ENCODE data around the gene DAP.
A peak's percentile ranks its signal among the peaks of the same experiment; 100 is the strongest.
"Not testable (repeated sequence)": the region's sequence is repeated elsewhere in the genome, so short reads cannot be mapped to it uniquely, and the experiment has no call there.

Gene DAP

DNA sequence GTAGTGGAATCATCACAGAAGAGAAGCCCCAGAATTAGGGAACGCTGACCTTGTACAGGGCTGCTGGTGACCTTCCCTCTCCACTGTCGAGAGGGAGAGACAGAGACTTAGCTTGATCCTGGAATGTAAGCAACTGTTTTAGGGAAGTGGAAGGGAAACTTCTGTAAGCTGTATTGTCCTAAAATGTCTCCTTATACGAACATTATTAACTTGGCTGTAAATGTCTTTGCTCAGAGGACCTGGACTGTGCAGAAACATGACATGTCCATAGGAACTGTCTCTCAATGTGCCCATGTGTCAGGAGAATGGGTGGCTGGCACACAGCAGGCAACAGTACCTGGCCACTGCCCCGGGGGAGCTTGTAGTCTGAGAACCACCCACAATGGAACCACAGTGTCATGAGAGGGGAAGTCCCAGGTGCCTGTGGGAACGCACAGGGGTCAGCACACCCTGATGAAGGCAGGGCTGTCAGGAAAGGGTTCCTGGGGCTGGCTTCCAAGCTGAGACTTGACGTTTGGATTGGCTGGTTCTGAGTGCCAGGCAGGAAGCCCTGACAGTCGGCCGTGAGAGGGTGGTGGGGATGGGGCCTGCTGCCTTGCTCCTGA lies 34.0 kb downstream of the DAP start:
- POLR2A ChIA-PET, result no interaction called here
- TF ChIP-seq CTCF (IDR thresholded peaks at IDR 0.05; ENCODE audit: control extremely low read depth, extremely low read depth, low read depth, missing control alignments), result no peak
- CTCF ChIA-PET, result interaction anchor here (0.7 to 1.9 kb wide), 5 partner anchors 11 to 275 kb away, joined by 3 to 6 read pairs (median 5); no protein-coding TSS in a partner anchor
- peak; percentile 68 for DNase-seq (ENCODE audit: extremely low spot score)

DNA sequence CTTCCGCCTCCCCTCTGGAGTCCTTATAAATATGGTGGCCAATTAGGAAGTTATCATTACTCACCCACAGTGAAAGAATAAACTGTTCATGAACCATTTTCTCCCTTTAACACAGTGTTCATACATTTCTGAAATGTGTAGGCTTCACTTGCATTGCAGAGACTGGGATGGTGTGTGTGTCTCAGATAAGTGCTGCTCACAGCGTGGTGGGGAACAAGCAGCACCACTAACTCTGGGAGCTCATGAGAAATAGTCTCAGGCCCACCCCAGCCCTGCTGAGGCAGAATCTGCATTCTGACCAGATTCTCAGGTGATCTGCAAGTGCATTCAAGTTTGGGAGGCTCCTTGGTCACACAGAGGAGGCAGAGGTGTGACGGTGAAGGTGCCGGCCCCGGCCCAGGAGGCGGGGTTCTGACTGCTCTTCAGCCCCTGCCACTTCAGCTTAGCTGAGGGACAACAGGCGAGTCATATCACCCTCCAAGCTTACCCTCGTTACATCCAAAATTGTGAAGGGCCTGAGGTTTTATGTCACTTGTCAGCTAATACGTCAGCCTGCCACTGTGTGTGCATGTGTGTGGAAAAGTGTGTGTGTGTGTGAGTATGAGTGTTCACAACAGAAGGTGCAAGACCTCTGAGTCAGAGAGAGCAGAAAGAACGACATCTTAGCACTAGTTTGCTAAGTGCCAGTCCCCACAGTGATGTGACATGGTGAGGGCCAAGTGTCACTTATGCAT lies 34.7 kb downstream of the DAP start:
- POLR2A ChIA-PET, result no interaction called here
- DNase-seq (ENCODE audit: extremely low spot score), result no peak
- TF ChIP-seq CTCF (IDR thresholded peaks at IDR 0.05; ENCODE audit: control extremely low read depth, extremely low read depth, low read depth, missing control alignments), result no peak
- CTCF ChIA-PET, result interaction anchor here (0.7 to 1.9 kb wide), 5 partner anchors 11 to 274 kb away, joined by 3 to 6 read pairs (median 5); no protein-coding TSS in a partner anchor

DNA sequence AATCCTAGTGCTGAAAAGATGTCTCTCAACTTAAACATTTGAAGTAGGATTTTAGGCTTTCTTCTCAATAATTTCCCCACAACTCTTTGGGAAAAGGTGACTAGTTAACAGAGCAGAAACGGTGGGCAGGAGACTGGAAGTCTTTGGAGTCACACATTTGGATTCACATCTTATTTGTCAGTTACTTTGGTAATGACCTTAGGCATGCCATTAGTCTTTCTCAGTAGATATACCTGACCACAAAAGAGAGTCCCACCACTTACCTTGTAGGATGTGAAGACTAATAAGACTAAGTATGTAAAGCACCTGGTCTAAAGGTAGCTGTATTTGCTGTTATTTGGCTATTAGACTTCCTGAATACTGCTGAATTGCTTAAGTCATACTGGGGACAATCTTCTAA lies 35.4 kb downstream of the DAP start:
- no peak for TF ChIP-seq CTCF (IDR thresholded peaks at IDR 0.05; ENCODE audit: control extremely low read depth, extremely low read depth, low read depth, missing control alignments)
- CTCF ChIA-PET, result interaction anchor here (1.1 to 4.2 kb wide), 3 partner anchors 10 to 31 kb away, joined by 3 to 22 read pairs (median 3); no protein-coding TSS in a partner anchor
- POLR2A ChIA-PET, result no interaction called here
- DNase-seq (ENCODE audit: extremely low spot score), result no peak

GRCh38 chr5:10724781-10725507 lies 36.1 kb downstream of the DAP start:
- no peak for DNase-seq (ENCODE audit: extremely low spot score)
- ChIA-PET POLR2A (no interaction called here), CTCF (interaction anchor here (0.8 to 4.2 kb wide), 4 partner anchors 9 to 49 kb away, joined by 3 to 22 read pairs (median 3); no protein-coding TSS in a partner anchor)
- TF ChIP-seq CTCF (IDR thresholded peaks at IDR 0.05; ENCODE audit: control extremely low read depth, extremely low read depth, low read depth, missing control alignments), result no peak

DNA sequence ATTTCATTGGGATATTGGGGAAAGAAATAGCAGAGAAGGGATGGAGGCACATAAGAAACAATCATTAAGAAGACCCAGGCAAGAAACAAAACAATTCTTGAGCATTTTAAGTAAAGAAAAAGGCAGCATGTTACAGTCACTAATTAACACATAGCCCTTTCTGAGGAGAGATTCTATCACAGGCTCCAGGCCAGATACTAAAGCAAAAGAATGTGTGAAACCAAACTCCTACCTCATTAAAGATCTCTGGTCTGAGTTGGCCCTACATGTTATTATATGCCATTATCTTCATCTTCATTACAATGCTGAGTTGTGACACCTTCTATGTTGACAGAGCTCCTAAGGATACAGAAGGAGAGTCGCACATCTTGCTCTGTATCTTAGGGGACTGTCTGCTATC lies 37.5 kb downstream of the DAP start:
- TF ChIP-seq CTCF (IDR thresholded peaks at IDR 0.05; ENCODE audit: control extremely low read depth, extremely low read depth, low read depth, missing control alignments), result no peak
- ChIA-PET POLR2A (interaction anchor here (0.5 kb wide), 1 partner anchor 25 kb away, joined by 9 read pairs; no protein-coding TSS in a partner anchor), CTCF (interaction anchor here (1.0 to 4.2 kb wide), 2 partner anchors 21 to 32 kb away, joined by 3 to 22 read pairs; no protein-coding TSS in a partner anchor)
- no peak for DNase-seq (ENCODE audit: extremely low spot score)

GRCh38 chr5:10720766-10721165 lies 40.3 kb downstream of the DAP start:
- POLR2A ChIA-PET; DNase-seq (ENCODE audit: extremely low spot score); CTCF ChIA-PET: not testable (repeated sequence)
